H1 (cell line): ENCODE measurements around the gene TXNDC16. TPM values are rescaled to one million over a fixed set of nuclear protein-coding genes. Genes with fewer than 3 reads are reported as not detected.

ENCODE experiments used
- BRCA1 ChIP-seq: IDR thresholded peaks from 2 replicates; pipeline ENCODE4 v1.6.1; 2012; ENCODE audit warnings: low read depth, low read length, improper control_type of control experiment
- RFX5 ChIP-seq: IDR thresholded peaks from 2 replicates; pipeline ENCODE4 v1.6.1; 2011; ENCODE audit warnings: low read depth, low read length, improper control_type of control experiment, borderline replicate concordance
- SP2 ChIP-seq: IDR thresholded peaks from 2 replicates; pipeline ENCODE4 v1.6.1; 2012; ENCODE audit warnings: mild to moderate bottlenecking, low read length, inconsistent platforms
- TAF7 ChIP-seq: optimal IDR thresholded peaks from 2 replicates; pipeline ENCODE3; 2011; ENCODE audit warnings: low read depth, mild to moderate bottlenecking, inconsistent platforms, low read length, moderate library complexity, borderline replicate concordance
- ZNF274 ChIP-seq: IDR thresholded peaks from 2 replicates; pipeline ENCODE4 v1.7.0; 2012; ENCODE audit warnings: low read length, borderline replicate concordance; ENCODE audit errors: extremely low read depth
- polyA plus RNA-seq, 7 experiments: library from polyadenylated mRNA; depleted of rRNA in 3 of 7; stranded (reverse) in 5 of 7; unstranded in 2 of 7; fragments of >200 nt in 5 of 7; fragments of 200-250 nt in 2 of 7; gene quantifications; 1 replicate in 5 of 7; 2 replicates in 1 of 7; 4 replicates in 1 of 7; pipeline versions ENCODE4 v1.2.1 to v1.2.3, GENCODE V29; 2011 to 2013; ENCODE audit warnings: missing spikeins in 2 of 7, mixed read lengths in 2 of 7
- total RNA-seq: library from RNA; stranded (reverse); fragmentation: NEBNext Ultra II Directional; extraction: Animal tissue kit (Norgen Biotek cat#: 25700); gene quantifications from 2 replicates; pipeline ENCODE4 v1.2.1, GENCODE V29; 2021
- TF ChIP-seq, protein P1 (sequence below): fragments of 300-600 bp; sonication (generic); IDR thresholded peaks from 2 replicates; pipeline ENCODE4 v1.7.1; 2012; ENCODE audit warnings: low read length, moderate library complexity, mild to moderate bottlenecking, inconsistent platforms; ENCODE audit not compliant: insufficient replicate concordance
- TF ChIP-seq, protein P2 (sequence below): IDR thresholded peaks from 2 replicates; pipeline ENCODE4 v1.6.1; 2012; ENCODE audit warnings: inconsistent platforms

The TXNDC16 gene
- total and polyA plus RNA-seq, 2 of the 8 experiments (the other 6 are each of a cell fraction or from before 2014, with no cell fraction given): 6.7 to 14.3 TPM

DNA sequence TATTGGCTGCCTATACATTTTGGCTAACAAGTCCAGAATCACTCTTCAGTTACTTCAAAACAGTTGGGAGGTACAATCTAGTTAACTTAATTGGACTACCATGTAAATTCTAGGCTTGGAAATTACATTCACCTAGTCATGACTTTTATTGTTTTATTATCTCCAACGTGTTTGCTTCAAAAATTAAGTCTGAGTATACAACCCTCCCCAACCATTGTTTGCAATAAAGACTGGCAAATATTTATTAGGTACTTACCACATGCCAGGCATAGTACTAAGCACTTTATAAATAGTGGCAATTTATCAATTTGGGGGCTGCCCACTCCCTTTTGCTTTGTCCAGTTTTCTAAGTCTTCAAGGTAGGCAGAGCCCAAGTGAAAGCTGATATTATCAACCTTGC lies 30.3 kb downstream of the TXNDC16 start (continued):
- TF ChIP-seq, protein P1, sequence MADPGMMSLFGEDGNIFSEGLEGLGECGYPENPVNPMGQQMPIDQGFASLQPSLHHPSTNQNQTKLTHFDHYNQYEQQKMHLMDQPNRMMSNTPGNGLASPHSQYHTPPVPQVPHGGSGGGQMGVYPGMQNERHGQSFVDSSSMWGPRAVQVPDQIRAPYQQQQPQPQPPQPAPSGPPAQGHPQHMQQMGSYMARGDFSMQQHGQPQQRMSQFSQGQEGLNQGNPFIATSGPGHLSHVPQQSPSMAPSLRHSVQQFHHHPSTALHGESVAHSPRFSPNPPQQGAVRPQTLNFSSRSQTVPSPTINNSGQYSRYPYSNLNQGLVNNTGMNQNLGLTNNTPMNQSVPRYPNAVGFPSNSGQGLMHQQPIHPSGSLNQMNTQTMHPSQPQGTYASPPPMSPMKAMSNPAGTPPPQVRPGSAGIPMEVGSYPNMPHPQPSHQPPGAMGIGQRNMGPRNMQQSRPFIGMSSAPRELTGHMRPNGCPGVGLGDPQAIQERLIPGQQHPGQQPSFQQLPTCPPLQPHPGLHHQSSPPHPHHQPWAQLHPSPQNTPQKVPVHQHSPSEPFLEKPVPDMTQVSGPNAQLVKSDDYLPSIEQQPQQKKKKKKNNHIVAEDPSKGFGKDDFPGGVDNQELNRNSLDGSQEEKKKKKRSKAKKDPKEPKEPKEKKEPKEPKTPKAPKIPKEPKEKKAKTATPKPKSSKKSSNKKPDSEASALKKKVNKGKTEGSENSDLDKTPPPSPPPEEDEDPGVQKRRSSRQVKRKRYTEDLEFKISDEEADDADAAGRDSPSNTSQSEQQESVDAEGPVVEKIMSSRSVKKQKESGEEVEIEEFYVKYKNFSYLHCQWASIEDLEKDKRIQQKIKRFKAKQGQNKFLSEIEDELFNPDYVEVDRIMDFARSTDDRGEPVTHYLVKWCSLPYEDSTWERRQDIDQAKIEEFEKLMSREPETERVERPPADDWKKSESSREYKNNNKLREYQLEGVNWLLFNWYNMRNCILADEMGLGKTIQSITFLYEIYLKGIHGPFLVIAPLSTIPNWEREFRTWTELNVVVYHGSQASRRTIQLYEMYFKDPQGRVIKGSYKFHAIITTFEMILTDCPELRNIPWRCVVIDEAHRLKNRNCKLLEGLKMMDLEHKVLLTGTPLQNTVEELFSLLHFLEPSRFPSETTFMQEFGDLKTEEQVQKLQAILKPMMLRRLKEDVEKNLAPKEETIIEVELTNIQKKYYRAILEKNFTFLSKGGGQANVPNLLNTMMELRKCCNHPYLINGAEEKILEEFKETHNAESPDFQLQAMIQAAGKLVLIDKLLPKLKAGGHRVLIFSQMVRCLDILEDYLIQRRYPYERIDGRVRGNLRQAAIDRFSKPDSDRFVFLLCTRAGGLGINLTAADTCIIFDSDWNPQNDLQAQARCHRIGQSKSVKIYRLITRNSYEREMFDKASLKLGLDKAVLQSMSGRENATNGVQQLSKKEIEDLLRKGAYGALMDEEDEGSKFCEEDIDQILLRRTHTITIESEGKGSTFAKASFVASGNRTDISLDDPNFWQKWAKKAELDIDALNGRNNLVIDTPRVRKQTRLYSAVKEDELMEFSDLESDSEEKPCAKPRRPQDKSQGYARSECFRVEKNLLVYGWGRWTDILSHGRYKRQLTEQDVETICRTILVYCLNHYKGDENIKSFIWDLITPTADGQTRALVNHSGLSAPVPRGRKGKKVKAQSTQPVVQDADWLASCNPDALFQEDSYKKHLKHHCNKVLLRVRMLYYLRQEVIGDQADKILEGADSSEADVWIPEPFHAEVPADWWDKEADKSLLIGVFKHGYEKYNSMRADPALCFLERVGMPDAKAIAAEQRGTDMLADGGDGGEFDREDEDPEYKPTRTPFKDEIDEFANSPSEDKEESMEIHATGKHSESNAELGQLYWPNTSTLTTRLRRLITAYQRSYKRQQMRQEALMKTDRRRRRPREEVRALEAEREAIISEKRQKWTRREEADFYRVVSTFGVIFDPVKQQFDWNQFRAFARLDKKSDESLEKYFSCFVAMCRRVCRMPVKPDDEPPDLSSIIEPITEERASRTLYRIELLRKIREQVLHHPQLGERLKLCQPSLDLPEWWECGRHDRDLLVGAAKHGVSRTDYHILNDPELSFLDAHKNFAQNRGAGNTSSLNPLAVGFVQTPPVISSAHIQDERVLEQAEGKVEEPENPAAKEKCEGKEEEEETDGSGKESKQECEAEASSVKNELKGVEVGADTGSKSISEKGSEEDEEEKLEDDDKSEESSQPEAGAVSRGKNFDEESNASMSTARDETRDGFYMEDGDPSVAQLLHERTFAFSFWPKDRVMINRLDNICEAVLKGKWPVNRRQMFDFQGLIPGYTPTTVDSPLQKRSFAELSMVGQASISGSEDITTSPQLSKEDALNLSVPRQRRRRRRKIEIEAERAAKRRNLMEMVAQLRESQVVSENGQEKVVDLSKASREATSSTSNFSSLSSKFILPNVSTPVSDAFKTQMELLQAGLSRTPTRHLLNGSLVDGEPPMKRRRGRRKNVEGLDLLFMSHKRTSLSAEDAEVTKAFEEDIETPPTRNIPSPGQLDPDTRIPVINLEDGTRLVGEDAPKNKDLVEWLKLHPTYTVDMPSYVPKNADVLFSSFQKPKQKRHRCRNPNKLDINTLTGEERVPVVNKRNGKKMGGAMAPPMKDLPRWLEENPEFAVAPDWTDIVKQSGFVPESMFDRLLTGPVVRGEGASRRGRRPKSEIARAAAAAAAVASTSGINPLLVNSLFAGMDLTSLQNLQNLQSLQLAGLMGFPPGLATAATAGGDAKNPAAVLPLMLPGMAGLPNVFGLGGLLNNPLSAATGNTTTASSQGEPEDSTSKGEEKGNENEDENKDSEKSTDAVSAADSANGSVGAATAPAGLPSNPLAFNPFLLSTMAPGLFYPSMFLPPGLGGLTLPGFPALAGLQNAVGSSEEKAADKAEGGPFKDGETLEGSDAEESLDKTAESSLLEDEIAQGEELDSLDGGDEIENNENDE: no peak
- TF ChIP-seq SP2 (no peak), RFX5 (no peak), ZNF274 (no peak), TAF7 (no peak), BRCA1 (no peak)
- TF ChIP-seq, protein P2, sequence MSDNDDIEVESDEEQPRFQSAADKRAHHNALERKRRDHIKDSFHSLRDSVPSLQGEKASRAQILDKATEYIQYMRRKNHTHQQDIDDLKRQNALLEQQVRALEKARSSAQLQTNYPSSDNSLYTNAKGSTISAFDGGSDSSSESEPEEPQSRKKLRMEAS: no peak
